Suppressor macrophage (primary cell): ENCODE measurements around the gene SH2D1B.

ENCODE experiments used
- DNase-seq, 4 experiments: peaks; one replicate each; pipeline ENCODE4 v3.0.0-alpha.2; 2020 to 2022

Gene SH2D1B

DNA sequence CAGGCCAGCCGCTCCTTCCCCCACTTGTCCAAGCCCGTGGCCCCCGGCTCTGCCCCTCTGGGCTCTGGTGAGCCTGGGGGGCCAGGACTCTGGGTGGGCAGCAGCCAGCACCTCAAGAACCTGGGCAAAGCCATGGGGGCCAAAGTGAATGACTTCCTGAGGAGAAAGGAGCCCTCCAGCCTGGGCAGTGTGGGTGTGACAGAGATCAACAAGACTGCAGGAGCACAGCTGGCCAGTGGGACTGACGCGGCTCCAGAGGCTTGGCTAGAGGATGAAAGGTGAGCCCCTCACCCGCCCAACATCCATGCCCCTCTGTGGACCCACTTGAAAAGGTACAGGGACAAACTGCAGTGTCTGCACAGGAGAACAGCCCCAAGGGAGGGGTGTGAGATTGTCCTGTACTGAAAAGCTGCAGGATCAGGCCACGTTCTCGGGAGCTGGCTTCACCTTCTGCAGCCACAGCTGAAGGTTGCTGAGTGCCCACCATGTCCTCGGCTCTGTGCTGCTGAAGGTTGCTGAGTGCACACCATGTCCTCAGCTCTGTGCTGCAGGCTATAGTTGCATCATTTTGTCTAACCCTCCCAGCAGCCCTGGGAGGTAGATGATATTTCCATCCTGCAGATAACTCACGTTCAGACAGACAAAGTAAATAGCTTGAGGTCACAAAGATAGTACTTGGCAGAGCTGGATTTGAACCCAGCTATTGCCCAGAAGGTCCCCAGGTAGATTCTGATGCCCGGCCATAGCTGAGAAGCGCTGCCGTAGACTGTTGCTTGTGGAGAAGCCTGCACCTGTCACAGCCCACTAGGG, 29.8 kb downstream of the SH2D1B start:
- DNase-seq: no peak

DNA sequence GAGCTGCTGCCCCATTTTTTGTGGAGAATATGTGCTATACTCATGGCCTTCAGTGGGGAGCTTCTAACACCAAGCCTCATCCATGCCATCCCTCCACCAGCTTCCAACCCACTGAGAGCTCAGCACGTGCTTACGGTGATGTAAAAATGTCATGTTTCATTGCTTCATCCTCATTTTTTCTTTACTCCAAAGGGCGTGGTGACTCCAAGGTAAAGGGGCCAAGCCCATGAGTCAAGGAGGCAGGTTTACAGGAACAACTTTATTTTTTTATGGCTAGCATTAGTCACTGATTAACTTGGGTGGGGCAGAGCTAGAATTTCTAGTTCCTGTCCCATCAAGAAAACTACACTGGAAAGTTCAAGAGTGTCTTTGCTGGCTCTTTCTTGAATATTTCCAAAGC, 30.6 kb downstream of the SH2D1B start, which contains the start of gene C1orf226:
C1orf226 (plus strand) TSS at position 346 of the 400 bp plus-strand sequence. CDS start 174 bp downstream, outside the sequence.
- no peak for DNase-seq

DNA sequence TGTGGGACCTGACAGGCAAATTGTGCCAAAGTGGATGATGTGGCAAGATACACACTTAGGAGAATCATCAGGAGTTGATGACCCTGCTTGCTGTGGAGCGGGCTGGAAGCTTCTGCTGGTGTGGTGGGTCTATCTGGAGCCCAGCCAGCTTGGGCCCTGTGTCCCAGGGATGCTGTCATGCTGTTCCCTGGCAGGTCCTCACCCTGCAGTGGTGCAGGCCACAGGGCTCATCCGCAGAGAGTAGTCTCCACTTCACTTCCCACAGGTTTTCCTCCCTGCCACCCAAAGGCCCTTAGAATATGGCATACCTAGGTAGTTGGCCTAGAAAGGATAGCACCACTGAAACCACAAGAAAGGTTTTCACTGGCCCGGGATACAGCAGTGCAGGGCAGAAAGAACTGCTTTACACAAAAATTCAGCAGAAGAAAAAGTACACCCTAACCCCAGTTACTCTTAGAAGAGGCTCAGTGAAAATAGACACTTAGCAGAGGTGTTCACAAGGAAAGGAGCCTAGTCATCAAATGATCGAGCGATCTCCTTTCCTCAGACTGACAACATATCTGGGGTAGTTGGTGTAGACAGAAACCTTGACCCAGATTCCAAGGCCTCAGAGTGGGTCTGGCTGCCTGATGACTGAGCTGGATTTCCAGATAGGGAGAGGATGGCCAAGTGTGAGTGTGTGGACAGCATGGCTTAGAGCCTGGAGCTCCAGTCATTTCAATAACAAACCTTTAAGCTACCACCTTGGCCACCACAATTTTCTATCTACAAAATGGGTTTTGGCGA, 31.7 kb downstream of the SH2D1B start:
- no peak for DNase-seq

DNA sequence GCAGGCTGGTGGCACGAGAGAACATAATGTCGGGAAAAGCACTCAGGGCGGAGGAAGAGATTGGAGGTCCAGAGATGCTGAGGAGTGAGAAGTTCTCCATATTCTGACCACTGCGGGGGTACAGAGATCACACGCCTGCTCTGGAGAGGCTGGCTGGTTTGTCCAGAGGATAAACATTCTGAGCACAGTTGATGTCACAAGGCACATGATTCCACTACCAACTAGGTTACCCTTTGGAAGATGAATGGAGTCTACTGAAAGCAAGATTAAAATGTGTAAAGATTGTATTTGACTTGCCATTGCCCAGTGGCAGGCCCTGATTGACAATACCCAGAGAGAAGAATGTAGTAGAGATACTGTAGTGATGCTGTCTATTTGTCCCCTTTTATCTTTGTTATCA, 35.2 kb downstream of the SH2D1B start, which contains the start of gene SPATA46:
SPATA46 (minus strand) TSS at position 164 of the 400 bp plus-strand sequence; CDS start at position 100, 64 bp downstream.
- no peak for DNase-seq

DNA sequence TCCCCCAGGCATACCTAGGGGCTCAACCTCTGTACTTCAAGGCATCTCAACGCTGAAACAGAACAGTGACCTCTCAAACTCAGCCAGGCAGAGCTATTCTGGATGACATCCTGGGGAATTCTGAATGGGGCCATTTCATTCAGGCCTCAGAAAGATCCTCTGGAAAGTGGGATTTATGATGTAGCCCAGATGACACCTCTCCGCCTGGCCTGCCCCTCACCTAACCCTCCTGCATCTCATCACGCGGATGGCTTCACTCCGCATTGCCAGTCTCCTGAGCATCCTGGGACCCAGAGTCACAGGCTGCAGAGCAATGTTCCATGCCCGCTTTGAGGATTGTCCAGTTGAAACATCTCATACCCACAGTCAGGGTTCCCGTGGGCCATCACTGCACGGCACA, 36.5 kb downstream of the SH2D1B start:
- no peak for DNase-seq

DNA sequence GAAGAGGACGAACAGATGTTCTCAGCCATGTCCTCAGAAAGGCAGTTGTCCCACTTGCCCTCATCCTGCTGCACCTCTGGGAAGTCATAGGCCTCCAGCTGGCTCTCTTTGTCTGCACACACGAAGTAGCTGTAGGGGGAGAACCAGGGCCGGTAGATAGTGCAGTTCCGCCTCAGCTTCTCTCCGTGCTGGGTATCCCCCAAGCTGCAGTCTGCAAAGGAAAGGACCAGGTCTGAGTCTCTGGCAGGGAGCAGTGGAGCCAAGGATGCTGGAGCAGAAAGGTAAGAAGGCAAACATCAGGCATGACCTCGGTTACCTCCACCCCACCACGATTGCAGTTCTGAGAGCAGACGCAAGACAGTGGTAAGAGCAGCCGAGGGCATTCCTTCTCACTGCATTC, 37.5 kb downstream of the SH2D1B start:
- no peak for DNase-seq

DNA sequence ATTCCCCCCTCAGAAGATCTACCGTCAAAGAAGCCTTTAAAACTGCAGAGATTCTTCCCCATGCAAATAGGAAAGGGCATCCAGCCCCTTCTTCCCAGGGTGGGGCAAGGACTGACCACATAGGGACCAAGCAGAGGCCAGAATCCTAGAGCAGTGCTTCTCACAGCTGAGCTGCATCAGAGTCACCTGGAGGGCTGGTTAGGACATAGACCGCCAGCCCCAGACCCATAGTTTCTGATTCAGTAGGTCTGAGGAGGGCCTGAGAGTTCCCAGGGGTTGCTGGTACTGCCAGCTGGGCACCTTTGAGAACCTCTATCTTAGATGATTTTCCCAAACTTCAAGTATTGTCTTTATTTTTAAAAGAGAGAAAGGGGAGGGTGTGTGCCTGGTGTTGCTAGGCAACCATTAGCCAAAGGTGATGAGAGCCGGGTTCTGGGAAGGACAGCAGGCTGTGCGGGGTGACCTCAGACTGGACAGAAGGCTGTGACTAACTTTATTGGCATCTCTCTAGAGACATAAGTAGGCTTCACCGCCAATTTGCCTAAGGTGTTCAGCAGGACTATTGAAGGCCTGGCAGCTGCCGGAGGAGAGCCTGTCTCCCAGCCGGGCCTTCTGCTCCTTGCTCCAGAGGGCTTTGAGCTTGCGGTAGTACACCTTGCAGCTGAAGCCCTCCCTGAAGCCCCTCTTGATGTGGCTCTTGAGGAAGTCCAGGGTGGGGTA, 38.2 kb downstream of the SH2D1B start:
- no peak for DNase-seq

DNA sequence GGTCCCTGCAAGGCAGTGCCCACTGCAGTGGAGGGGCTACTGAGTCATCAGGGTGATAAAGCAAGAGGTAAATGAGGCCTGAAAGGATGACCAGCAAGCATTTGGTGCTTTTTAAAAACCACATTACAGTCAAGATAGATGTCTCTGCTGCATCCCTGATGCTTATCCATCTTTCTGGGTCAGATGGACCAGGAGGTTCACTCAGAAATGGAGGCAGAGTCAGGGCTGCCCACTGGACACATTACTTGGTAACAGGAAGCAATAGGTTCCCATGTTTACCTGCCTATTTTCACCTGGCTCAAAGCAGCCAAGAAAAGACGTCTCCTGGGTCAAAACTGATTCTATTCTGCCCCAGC, 38.9 kb downstream of the SH2D1B start:
- no peak for DNase-seq

DNA sequence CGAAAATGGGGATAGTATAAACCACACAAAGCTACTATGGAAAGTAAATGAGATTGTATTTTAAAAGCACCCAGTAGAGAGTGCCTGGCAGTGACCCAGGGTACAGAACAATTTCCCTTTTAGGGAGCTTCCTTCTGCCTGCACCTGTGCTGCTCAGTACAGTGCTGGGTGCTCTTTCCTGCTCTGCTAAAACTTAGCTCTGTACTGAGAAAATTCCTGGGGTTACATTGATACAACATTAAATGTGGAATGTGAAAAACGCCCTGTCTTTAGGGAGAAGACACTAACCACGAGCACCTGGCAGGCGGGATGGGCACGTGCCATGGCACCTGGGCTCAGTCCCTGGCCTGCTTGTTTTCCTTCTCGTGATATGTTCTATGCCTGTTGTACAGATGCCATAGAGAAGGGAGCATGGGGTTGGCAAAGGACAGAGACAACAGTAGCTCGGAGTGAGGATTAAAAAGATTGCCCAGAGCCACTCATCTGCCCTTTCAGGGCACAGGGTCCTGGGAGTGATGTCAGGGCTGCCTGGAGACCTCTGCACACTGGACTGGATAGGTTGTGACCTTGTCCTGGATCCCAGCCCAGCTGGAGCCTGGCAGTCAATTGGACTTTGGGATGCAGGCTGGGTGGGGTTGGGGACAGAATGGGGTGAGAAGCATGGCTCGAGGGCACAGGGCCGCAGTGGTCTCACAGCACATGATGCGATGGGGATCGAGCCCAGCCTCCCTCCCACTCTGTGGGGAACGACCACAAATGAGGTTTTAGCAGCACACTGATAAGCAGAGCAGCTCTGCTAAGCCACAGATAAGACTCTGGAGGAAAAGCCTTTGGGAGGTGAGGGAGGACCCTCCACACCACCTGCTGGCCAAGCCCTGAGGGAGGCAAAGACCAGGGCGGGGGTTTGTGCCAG, 39.5 kb downstream of the SH2D1B start:
- no peak for DNase-seq

DNA sequence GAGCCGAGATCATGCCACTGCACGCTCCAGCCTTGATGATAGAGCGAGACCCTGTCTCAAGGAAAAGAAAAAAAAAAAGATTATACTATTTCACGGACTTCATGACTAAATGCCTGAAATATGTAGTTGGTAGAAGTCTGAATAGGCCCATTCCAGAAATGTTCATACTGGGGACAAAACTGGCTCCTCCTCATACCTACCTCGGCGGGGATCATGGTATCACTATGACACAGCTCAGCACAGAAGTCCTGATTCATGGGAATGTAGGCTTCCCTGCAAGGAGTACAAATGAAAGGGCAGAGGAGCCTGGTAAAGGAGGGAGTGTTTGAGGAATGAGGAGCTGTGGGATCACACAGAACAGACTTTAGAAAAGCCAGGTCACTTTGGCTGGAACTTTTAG, 40.3 kb downstream of the SH2D1B start:
- DNase-seq: no peak

DNA sequence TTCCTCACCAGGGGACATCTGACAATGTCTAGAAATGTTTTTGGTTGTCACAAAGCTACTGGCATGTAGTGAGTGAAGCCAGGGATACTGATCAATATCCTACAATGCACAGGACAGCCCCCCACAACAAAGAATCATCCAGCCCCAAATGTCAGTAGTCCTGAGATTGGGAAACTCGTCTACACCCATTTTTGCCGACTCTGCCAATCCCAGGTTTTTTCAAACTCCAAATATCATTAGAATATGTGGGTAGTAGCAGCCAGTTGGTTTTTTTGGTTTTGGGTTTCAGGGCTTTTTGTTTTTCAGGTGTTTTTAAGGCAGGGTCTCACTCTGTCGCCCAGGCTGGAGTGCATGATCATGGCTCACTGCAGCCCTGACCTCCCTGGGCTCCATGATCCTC, 41.2 kb downstream of the SH2D1B start:
- no peak for DNase-seq

DNA sequence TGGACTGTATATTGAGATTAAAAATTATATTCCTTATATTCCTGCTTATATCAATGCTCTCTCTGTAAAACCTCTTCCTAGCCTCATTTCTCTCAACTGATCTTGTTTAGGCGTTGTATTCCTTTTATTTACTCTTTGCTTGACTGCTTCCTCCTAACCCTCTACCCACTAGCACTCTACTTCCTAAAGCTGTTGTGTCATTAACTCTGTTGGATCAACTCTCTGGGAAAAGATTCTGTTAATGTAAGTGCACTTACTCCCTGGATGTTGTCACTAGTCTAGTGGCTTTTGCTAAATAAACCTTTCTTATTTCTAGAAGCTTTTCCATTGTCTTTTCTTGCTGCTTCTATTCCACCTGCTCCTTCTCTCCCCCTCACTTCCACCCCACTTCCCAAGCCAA, 41.8 kb downstream of the SH2D1B start:
- no peak for DNase-seq

DNA sequence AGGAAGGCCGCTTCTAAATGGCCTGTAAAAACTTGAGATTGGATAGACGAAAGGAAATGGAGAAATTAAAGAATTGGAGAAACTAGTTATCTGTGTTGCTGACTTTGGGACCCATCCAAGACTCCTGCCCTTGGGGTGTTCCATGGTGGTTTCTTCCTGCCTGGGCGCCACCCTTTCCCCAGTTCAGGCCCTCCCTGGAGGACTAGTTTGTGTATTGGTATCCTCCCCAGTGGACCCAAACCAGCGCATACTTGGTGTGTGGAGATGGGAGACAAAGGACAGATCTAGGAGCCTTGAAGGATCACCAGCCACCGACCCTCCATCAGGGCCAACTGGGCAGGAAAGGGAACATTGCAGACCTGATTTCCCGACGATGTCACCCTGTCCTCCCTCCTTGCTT, 42.4 kb downstream of the SH2D1B start:
- no peak for DNase-seq

DNA sequence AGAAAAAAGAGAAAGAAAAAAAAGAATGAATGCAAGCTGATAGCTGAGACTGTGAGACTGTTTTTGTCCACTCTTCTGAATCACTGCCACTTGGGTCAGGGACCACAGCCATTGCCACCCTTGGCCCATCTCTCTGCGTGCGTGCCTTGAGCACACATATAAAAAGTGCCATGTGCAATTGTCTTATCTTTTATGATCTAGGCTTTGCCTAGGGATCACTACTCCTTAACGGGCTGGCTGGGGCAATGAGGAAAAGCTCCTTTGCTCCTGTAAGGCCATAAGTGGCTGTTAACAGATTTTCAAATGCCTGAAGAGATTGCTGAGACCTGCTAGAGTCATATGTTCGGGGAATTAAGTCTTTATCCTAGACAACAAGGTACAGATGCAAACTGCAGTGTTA, 43.5 kb downstream of the SH2D1B start:
- no peak for DNase-seq

DNA sequence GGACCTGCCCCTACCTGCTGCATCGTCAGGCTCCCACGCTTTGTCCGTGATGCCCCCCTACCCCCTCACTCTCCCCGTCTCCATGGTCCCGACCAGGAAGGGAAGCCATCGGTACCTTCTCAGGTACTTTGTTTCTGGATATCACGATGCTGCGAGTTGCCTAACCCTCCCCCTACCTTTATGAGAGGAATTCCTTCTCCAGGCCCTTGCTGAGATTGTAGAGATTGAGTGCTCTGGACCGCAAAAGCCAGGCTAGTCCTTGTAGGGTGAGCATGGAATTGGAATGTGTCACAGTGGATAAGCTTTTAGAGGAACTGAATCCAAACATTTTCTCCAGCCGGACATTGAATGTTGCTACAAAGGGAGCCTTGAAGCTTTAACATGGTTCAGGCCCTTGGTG, 44.2 kb downstream of the SH2D1B start:
- no peak for DNase-seq

DNA sequence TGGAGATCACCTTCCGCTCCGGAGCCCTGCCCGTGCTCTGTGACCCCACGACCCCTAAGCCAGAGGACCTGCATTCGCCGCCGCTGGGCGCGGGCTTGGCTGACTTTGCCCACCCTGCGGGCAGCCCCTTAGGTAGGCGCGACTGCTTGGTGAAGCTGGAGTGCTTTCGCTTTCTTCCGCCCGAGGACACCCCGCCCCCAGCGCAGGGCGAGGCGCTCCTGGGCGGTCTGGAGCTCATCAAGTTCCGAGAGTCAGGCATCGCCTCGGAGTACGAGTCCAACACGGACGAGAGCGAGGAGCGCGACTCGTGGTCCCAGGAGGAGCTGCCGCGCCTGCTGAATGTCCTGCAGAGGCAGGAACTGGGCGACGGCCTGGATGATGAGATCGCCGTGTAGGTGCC, 44.9 kb downstream of the SH2D1B start:
- DNase-seq: no peak

DNA sequence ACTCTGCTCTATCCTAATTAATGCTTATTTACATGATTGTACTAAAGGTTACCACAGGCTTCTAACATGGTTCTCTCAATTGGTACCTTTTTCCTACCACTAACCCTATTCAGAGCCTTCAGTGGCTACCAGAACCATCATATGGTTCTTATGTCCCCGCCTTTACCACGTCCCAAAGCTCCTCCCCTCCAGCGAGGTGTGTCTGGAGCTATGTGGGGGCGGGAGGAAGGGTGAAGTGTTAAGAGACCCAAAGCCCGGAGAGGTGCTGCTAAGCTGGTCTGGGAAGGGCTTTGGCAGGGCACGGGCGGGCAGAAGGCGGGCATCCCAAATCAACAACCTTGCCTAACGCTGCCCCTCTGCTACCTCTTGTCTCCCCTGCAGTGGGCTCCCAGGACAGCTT, 45.3 kb downstream of the SH2D1B start:
- DNase-seq: no peak

DNA sequence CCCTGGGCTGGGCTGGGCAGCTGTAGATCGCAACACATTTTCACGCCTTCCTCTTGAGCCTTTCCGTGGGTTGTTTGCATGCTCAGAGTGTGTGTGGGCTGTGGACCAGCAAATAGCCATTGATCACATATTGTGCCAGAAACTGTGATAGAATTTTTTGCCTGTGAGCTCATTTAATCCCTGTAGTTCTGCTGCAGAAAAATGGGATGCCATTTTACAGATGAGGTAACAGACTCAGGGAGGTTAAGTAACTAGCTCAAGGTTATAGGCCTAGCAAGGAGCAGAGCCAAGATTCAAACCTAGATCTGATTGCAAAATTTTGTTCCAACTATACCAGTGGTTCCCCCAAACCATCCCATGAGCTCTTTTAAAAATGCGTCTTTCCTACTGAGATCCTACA, 45.8 kb downstream of the SH2D1B start:
- peak in 1 of 4 experiments; percentile 14 for DNase-seq

DNA sequence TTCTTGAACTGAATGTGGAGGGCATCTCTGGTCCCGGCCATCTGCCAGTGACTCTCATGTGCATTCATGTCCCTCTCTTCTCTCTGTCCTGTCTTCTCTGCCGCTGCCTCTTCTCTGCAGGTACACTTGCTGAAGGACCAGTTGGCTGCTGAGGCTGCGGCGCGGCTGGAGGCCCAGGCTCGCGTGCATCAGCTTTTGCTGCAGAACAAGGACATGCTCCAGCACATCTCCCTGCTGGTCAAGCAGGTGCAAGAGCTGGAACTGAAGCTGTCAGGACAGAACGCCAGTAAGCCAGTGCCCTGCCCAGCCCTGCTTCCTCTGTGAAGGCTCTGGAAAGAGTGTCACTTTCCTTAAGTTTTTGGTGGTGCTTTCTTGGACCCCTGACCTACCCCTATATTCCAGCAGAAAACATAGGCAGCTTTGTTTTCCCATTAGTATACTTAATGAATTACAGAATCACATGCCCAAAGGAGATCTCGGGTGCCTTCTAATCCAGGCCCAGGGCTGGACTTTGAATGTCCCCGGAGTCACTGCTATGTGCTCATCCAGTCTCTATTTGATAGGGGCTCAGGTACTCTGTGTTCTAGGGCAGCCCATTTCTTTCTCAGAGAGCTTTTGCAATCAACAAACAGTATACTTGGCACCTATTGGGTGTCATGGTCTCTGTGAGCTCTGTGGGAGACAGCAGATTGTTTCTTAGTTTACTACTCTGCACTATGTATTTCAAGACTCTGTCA, 46.5 kb downstream of the SH2D1B start:
- no peak for DNase-seq

DNA sequence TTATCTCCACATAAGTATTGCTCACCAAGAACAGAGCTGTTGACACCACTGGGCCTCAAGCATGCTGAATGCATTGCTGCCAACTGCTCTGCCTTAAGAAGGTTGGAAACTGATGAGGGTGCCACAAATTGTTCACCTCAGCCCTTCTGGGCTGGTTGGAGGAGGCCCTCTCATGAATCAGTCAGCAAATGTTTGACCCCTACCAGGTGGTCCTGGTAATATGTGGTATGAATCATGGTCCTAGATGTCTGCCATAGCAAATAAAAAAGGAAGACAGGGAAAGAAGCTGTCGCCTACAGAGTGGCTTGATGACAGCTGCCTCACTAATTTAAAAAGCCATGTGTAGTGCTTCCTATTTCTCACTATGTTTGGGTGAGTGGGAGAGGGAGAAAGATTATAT, 47.4 kb downstream of the SH2D1B start:
- peak in 1 of 4 experiments; percentile 9 for DNase-seq

DNA sequence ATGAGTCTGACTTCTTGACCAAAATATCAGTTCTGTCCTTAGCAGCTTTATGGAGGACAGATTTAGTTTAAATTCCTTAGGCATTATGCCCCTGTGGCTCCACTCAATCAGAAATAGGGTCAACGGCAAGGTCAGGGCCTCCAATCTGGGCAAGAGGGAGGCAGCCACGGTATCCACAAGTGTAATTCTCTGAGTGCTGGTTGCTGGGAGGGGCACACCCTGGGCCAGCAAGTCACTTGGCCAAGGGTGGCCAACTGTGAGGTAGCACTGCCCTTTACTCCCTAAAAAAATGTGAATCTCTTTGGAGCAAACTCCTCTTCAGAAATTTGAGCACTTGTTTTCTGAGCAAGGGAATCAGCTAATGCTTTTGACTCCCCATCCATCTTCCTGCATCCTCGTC, 48.1 kb downstream of the SH2D1B start:
- DNase-seq: no peak
